HG02943 (cell line): ENCODE data around the gene WASHC2A.
A peak's percentile ranks its signal among the peaks of the same experiment; 100 is the strongest.
"Not testable (repeated sequence)": the region's sequence is repeated elsewhere in the genome, so short reads cannot be mapped to it uniquely, and the experiment has no call there.

Experiments used
- ATAC-seq: cut with Tn5 transposase; IDR thresholded peaks from one replicate; pipeline ENCODE4 v1.9.1; 2021; ENCODE audit warnings: mild to moderate bottlenecking, low read depth, moderate library complexity; ENCODE audit not compliant: unreplicated experiment

WASHC2A gene, protein sequence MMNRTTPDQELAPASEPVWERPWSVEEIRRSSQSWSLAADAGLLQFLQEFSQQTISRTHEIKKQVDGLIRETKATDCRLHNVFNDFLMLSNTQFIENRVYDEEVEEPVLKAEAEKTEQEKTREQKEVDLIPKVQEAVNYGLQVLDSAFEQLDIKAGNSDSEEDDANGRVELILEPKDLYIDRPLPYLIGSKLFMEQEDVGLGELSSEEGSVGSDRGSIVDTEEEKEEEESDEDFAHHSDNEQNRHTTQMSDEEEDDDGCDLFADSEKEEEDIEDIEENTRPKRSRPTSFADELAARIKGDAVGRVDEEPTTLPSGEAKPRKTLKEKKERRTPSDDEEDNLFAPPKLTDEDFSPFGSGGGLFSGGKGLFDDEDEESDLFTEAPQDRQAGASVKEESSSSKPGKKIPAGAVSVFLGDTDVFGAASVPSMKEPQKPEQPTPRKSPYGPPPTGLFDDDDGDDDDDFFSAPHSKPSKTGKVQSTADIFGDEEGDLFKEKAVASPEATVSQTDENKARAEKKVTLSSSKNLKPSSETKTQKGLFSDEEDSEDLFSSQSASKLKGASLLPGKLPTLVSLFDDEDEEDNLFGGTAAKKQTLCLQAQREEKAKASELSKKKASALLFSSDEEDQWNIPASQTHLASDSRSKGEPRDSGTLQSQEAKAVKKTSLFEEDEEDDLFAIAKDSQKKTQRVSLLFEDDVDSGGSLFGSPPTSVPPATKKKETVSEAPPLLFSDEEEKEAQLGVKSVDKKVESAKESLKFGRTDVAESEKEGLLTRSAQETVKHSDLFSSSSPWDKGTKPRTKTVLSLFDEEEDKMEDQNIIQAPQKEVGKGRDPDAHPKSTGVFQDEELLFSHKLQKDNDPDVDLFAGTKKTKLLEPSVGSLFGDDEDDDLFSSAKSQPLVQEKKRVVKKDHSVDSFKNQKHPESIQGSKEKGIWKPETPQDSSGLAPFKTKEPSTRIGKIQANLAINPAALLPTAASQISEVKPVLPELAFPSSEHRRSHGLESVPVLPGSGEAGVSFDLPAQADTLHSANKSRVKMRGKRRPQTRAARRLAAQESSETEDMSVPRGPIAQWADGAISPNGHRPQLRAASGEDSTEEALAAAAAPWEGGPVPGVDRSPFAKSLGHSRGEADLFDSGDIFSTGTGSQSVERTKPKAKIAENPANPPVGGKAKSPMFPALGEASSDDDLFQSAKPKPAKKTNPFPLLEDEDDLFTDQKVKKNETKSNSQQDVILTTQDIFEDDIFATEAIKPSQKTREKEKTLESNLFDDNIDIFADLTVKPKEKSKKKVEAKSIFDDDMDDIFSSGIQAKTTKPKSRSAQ (N-terminal part only)

GRCh38 chr10:50067546-50068351, at the start of gene WASHC2A:
Gene WASHC2A (plus strand): TSS chr10:50067954. CDS start chr10:50068006, 52 bp downstream.
- ATAC-seq: peak; percentile 87

GRCh38 chr10:50019279-50019678, 48.5 kb upstream of the WASHC2A start:
- not testable (repeated sequence) for ATAC-seq

GRCh38 chr10:50020451-50021024, 47.2 kb upstream of the WASHC2A start:
- ATAC-seq: not testable (repeated sequence)

DNA sequence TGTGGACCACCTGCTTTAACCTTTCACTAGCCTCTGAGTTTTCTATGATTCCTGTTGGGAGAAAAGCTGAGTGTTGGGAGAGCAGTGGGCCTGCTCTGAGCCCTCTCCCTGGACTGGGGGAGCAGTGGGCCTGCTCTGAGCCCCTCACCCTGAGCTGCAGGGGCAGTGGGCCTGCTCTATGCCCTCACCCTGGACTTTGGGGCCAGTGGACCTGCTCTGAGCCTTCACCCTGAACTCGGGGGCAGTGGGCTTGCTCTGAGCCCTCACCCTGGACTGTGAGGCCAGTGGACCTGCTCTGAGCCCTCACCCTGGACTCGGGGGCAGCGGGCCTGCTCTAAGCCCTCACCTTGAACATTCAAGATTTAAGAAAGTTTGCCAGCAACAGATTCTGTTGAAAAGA, 46.1 kb upstream of the WASHC2A start:
- no peak for ATAC-seq

DNA sequence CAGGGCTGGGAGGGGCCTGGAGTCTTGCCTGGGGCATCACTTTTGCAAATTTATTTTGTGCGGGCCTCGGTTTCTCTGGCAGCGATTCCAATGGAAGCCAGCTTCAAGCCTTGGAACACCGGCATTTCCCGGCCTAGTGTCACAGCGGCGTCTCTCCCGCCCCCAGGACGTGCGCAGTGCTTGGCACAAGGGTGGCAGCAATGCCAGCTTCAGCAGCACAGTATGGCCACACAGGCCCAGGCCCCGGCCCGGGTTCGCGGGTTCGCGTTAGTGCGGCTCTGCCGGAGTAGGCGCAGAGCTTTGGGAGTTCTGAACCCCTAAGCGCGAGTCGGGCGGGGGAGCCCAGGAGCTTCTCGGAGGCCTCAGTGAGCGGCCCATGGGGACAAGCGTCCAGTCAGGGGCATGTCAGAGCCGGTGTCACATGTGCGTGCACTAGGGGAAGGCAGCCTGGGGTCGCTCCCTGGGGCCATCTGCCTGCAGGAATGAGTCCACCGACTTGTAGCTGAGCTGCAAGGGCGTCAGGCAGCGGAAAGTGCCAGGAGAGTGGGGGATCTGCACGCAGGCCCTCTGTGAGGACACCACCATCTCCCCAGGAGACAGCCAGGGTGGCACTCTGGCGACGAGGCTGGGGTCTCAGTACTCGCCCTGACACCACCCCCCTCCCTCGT, 42.9 kb upstream of the WASHC2A start:
- not testable (repeated sequence) for ATAC-seq

GRCh38 chr10:50025627-50026026, 42.1 kb upstream of the WASHC2A start:
- ATAC-seq: no peak

GRCh38 chr10:50027195-50027594, 40.6 kb upstream of the WASHC2A start:
- no peak for ATAC-seq

DNA sequence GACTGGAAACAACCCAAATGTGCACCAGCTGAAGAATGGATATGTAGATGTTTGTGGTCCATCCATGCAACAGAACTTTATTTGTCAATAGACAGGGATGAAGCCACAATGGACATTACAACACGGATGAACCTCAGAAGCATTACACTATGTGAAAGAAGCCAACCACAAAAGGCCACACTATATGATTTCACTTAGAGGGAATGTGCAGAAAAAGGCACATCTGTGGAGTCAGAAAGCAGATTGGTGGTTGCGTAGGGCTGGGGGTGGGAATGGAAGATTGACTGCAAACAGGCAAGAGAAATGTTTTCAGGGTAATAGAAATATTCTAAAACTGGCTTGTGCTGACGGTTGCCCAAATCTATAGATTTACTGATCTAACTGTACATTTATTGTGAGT, 34.3 kb upstream of the WASHC2A start:
- ATAC-seq: no peak

- not testable (repeated sequence) for ATAC-seq
Observed at GRCh38 chr10:50035337-50035736, 32.4 kb upstream of the WASHC2A start.

DNA sequence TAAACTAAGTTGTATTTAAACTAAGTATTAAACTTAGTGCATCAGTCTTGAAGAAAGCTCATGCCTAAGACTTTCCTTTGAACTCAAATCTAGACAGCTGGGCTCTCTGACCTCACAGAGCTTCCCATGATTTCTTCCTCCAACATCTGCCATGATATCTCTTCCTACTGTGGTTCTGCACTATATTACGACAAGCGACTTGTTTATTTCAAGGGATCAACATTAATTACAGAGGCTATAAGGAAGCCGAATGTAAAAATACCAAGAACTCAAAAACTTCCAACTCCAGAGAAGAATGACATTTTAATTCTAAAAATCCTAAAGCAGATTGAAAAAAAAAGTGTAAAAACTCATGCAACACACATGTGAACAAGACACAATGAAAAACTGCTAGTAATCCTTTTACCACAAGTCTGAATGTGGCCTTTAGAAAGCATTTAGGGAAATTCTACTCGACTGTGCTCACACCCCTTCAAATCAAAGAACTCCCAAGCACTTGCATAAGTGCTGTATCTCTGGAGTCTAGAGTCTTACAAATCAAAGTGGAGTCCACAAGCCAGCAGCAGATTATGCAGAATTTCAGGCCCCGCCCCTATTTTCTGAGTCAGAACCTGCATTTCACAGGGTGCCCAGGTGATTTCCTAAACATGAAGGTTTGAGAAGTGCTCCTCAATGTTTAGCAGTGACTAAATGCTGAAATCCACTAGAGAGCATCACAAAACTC, 22.7 kb upstream of the WASHC2A start:
- ATAC-seq: no peak

- ATAC-seq: not testable (repeated sequence)
Observed at GRCh38 chr10:50046457-50046856, 21.3 kb upstream of the WASHC2A start.

DNA sequence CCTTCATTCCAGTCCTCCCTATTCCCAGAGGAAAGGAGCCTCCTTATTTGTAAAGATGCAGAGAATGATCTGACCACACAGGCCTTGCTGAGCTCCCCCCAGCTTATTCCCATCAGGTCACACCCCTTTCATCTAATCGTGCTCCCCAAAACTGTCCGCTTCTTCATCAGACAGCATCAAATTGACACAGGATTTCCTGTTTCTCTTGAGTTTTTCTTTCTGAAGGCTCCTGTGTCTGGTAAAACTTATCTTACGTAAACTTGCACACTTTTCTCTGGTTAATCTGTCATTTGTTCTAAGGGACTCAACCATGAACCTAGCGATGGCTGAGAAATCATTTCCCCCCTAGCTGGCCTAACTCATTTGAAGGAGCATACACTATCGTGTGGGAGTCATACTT, 20.2 kb upstream of the WASHC2A start:
- not testable (repeated sequence) for ATAC-seq

- not testable (repeated sequence) for ATAC-seq
Observed at GRCh38 chr10:50051995-50052660, 15.6 kb upstream of the WASHC2A start.

DNA sequence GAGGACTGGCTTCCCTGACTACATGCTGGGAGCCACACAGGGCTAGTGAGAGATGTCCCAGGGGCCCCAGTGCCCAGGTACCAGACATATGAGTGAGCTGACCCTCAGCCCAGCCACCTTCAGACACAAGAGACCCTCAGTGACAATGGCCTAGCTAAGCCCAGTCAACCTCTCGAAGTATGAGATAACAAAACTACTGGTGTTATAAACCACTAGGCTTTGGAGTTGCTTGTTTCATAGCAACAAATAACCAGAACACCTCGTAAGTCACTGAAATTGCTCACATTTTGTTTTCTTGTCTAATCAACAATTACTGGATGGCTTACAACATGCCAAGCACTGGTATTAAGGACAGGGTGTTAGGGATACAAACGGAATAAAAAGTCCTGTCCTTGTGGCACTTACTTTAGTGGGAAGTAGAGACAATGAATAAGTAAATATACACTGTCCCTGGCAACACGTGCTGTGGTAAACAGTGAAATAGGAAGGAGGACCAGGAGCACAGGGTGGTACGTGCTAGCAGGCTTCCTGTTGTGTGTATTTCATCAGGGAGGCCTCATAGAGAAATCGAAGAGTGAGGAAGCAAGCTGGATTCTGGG, 14.9 kb upstream of the WASHC2A start:
- not testable (repeated sequence) for ATAC-seq

DNA sequence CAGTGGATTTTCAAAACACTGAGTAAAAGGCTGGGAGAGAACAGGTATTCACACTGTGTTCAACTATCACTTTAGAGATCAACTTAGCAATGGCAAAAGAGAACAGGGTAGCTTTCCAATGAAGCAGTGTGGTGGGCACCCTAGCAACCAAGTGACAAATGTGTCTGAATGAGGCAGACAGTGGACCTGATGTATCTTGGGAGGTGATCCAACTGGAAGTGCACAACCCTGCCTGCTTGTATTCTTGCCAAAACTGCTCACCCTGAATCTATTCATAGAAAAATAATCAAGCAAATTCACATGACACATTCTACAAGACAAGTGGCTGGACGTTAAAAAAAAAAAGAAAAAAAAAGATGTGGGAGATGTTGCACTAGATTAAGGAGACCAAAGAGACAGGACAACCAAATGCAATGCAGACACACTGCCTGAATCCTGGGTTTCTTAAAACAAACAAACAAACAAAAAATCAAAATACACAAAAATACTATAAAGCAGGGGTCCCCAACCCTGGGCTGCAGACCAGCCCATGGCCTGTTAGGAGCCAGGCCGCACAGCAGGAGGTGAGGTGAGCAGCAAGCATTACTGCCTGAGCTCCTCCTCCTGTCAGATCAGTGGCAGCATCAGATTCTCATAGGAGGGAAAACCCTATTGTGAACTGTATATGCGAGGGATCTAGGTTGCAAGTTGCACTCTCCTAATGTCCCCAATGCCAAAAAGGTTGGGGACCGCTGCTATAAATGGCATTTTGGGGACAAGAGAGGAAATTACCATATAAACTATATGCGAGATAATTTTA, 12.1 kb upstream of the WASHC2A start:
- not testable (repeated sequence) for ATAC-seq

DNA sequence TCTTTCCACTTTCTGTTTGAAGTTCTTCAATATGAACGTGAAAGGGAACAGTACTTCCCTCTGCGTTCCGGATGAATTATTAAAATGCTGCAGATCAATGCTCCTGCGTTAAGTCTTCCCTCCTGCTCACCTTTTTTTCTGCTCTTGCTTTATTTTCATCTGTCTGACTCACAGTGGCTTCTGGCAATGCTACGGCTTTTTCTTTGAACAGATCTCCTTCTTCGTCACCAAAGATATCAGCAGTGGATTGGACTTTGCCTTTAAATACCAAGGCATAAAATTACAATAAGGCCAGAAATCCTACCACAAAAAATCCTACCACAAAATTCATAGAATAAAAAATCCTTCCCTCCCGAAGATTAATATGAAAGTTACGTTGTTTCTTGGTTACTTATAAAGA, 11.1 kb upstream of the WASHC2A start:
- ATAC-seq: not testable (repeated sequence)
